Mesenchymal stem cell (in vitro differentiated cells and primary cell): ENCODE data around the gene SHANK1.

Experiments
- DNase-seq: peaks from one replicate; pipeline ENCODE4 v3.0.0-alpha.2; 2013
- H2AFZ ChIP-seq: one replicate; pipeline ENCODE4 v1.6.1; 2013; ENCODE audit warnings: low read depth, mild to moderate bottlenecking, control low read depth, inconsistent platforms, low read length, moderate library complexity
- H2AK5ac ChIP-seq: 2 replicates; pipeline ENCODE4 v1.6.1; 2013; ENCODE audit warnings: low read length, moderate library complexity, mild to moderate bottlenecking, inconsistent platforms; ENCODE audit not compliant: severe bottlenecking
- H2BK120ac ChIP-seq: one replicate; pipeline ENCODE4 v1.6.1; 2013; ENCODE audit warnings: low read depth, mild to moderate bottlenecking, inconsistent platforms, low read length, moderate library complexity
- H2BK12ac ChIP-seq, 2 experiments: one replicate each; pipeline ENCODE4 v1.6.1; 2013; ENCODE audit warnings: inconsistent platforms in 2 of 2, low read length in 2 of 2, mild to moderate bottlenecking in 2 of 2, moderate library complexity in 2 of 2, control low read depth in 1 of 2
- H2BK15ac ChIP-seq: one replicate; pipeline ENCODE4 v1.6.1; 2013; ENCODE audit warnings: mild to moderate bottlenecking, low read depth, inconsistent platforms; ENCODE audit not compliant: poor library complexity, severe bottlenecking
- H2BK5ac ChIP-seq: 2 replicates; pipeline ENCODE4 v1.6.1; 2013; ENCODE audit warnings: low read depth, mild to moderate bottlenecking, low read length, control low read depth, inconsistent platforms; ENCODE audit not compliant: poor library complexity, severe bottlenecking
- H3K14ac ChIP-seq, 2 experiments: one replicate each; pipeline ENCODE4 v1.6.1; 2013; ENCODE audit warnings: inconsistent platforms in 2 of 2, low read length in 2 of 2, control low read depth in 1 of 2, mild to moderate bottlenecking in 1 of 2, moderate library complexity in 1 of 2
- H3K18ac ChIP-seq, 2 experiments: one replicate each; pipeline ENCODE4 v1.6.1; 2013; ENCODE audit warnings: inconsistent platforms in 2 of 2, low read length in 2 of 2, control low read depth in 1 of 2, low read depth in 1 of 2, mild to moderate bottlenecking in 1 of 2
- H3K23ac ChIP-seq, 2 experiments: one replicate each; pipeline ENCODE4 v1.6.1; 2013; ENCODE audit warnings: inconsistent platforms in 2 of 2, low read length in 2 of 2, mild to moderate bottlenecking in 2 of 2, moderate library complexity in 2 of 2, control low read depth in 1 of 2
- H3K27ac ChIP-seq: 2 replicates; pipeline ENCODE4 v1.5.1; 2013; ENCODE audit warnings: mild to moderate bottlenecking, moderate library complexity, low read length, control low read depth, inconsistent platforms; ENCODE audit not compliant: poor library complexity, severe bottlenecking
- H3K27me3 ChIP-seq, 2 experiments: 2 replicates each; pipeline versions ENCODE4 v1.6.1 to v1.7.0; 2013; ENCODE audit warnings: low read length in 2 of 2, mild to moderate bottlenecking in 2 of 2, moderate library complexity in 2 of 2, control low read depth in 1 of 2, inconsistent platforms in 1 of 2; ENCODE audit not compliant: control insufficient read depth in 1 of 2, insufficient read depth in 1 of 2
- H3K36me3 ChIP-seq, 2 experiments: 2 replicates each; pipeline versions ENCODE4 v1.6.1 to v1.7.0; 2013; ENCODE audit warnings: low read length in 2 of 2, control low read depth in 1 of 2, inconsistent platforms in 1 of 2, low read depth in 1 of 2, mild to moderate bottlenecking in 1 of 2; ENCODE audit not compliant: insufficient read depth in 2 of 2, control insufficient read depth in 1 of 2
- H3K4ac ChIP-seq, 2 experiments: one replicate each; pipeline ENCODE4 v1.6.1; 2013; ENCODE audit warnings: inconsistent platforms in 2 of 2, low read length in 2 of 2, mild to moderate bottlenecking in 2 of 2, moderate library complexity in 2 of 2, control low read depth in 1 of 2, low read depth in 1 of 2
- H3K4me1 ChIP-seq: 2 replicates; pipeline ENCODE4 v1.6.1; 2013; ENCODE audit warnings: low read depth, low read length, control low read depth; ENCODE audit not compliant: control insufficient read depth, insufficient read depth
- H3K4me2 ChIP-seq: 2 replicates; pipeline ENCODE4 v1.6.1; 2013; ENCODE audit warnings: low read length, mild to moderate bottlenecking, inconsistent platforms; ENCODE audit not compliant: poor library complexity, severe bottlenecking
- H3K4me3 ChIP-seq, 2 experiments: 2 replicates each; pipeline versions ENCODE4 v1.5.1 to v1.7.0; 2013; ENCODE audit warnings: low read length in 2 of 2, mild to moderate bottlenecking in 2 of 2, control low read depth in 1 of 2, low read depth in 1 of 2; ENCODE audit not compliant: insufficient read depth in 1 of 2
- H3K79me1 ChIP-seq: replicated peaks from 2 replicates; pipeline ENCODE4 v1.6.1; 2013; ENCODE audit warnings: mild to moderate bottlenecking, control low read depth, low read length, inconsistent platforms; ENCODE audit not compliant: poor library complexity, severe bottlenecking
- H3K9ac ChIP-seq: 2 replicates; pipeline ENCODE4 v1.7.0; 2013; ENCODE audit warnings: mild to moderate bottlenecking, low read length, moderate library complexity
- H3K9me3 ChIP-seq: 2 replicates; pipeline ENCODE4 v1.7.0; 2013; ENCODE audit warnings: mild to moderate bottlenecking, low read length; ENCODE audit not compliant: control insufficient read depth
- H4K8ac ChIP-seq: one replicate; pipeline ENCODE4 v1.6.1; 2013; ENCODE audit warnings: inconsistent platforms, mild to moderate bottlenecking, low read length, moderate library complexity
- H4K91ac ChIP-seq: one replicate; pipeline ENCODE4 v1.6.1; 2013; ENCODE audit warnings: mild to moderate bottlenecking, low read length, inconsistent platforms
- WGBS: methylation state at CpG from one replicate; pipeline ENCODE4 v1.1.7; 2013; ENCODE audit warnings: mixed read lengths; 5-methylcytosine and 5-hydroxymethylcytosine counted together

Gene SHANK1

GRCh38 chr19:50743537-50743936 lies 23.9 kb upstream of the SHANK1 start:
- no peak overlapping the region for H3K9ac ChIP-seq
- H3K27me3 ChIP-seq = peaks cover 0 to 32% of the 10 kb centered on the region in 2 experiments
- no peak overlapping the region for H3K23ac ChIP-seq
- H2AK5ac ChIP-seq = no peak overlapping the region
- 75% methylated on average over 6 of the region's 6 CpGs for WGBS
- H3K9me3 ChIP-seq = no peaks in the 10 kb centered on the region
- no peaks in the 10 kb centered on the region for H3K79me1 ChIP-seq
- no peak for DNase-seq
- no peak overlapping the region for H2BK5ac ChIP-seq
- no peak overlapping the region for H2BK12ac ChIP-seq
- no peak overlapping the region for H2AFZ ChIP-seq
- H3K18ac ChIP-seq = no peak overlapping the region
- H3K27ac ChIP-seq = no peak overlapping the region
- no peaks in the 10 kb centered on the region for H3K36me3 ChIP-seq
- no peak overlapping the region for H2BK120ac ChIP-seq
- H3K4me1 ChIP-seq = no peaks in the 10 kb centered on the region
- H4K91ac ChIP-seq = no peak overlapping the region
- H3K4ac ChIP-seq = no peak overlapping the region
- no peak overlapping the region for H3K4me2 ChIP-seq
- no peak overlapping the region for H2BK15ac ChIP-seq
- H3K4me3 ChIP-seq = no peak overlapping the region
- H4K8ac ChIP-seq = no peak overlapping the region
- no peak overlapping the region for H3K14ac ChIP-seq

- Histone ChIP-seq H3K4ac (no peak overlapping the region), H3K4me1 (no peaks in the 10 kb centered on the region), H3K9me3 (no peaks in the 10 kb centered on the region), H2BK120ac (no peak overlapping the region), H3K27ac (no peak overlapping the region), H3K4me2 (no peak overlapping the region), H3K4me3 (no peak overlapping the region), H2BK15ac (no peak overlapping the region), H3K9ac (no peak overlapping the region), H2BK12ac (no peak overlapping the region), H2BK5ac (no peak overlapping the region), H3K18ac (no peak overlapping the region), H3K79me1 (no peaks in the 10 kb centered on the region), H3K14ac (no peak overlapping the region), H3K23ac (no peak overlapping the region), H2AFZ (no peak overlapping the region), H4K8ac (no peak overlapping the region), H3K36me3 (no peaks in the 10 kb centered on the region), H3K27me3 (peaks cover 0 to 47% of the 10 kb centered on the region in 2 experiments), H4K91ac (no peak overlapping the region), H2AK5ac (no peak overlapping the region)
- WGBS = 78% methylated on average over 17 of the region's 18 CpGs
- no peak for DNase-seq
Measured at GRCh38 chr19:50741179-50741933, 21.8 kb upstream of the SHANK1 start.

GRCh38 chr19:50739914-50740426 lies 20.4 kb upstream of the SHANK1 start:
- Histone ChIP-seq H4K91ac (no peak overlapping the region), H2BK15ac (no peak overlapping the region), H3K4me2 (no peak overlapping the region), H3K18ac (no peak overlapping the region), H2BK120ac (no peak overlapping the region), H3K4me3 (no peak overlapping the region), H2AFZ (no peak overlapping the region), H3K9ac (no peak overlapping the region), H4K8ac (no peak overlapping the region), H3K23ac (no peak overlapping the region), H3K27me3 (peaks cover 0 to 58% of the 10 kb centered on the region in 2 experiments), H2BK12ac (no peak overlapping the region), H3K27ac (no peak overlapping the region), H3K79me1 (no peaks in the 10 kb centered on the region), H2AK5ac (no peak overlapping the region), H3K4me1 (no peaks in the 10 kb centered on the region), H3K9me3 (no peaks in the 10 kb centered on the region), H2BK5ac (no peak overlapping the region), H3K36me3 (no peaks in the 10 kb centered on the region), H3K14ac (no peak overlapping the region), H3K4ac (no peak overlapping the region)
- 60% methylated on average over 1 of the region's 11 CpGs for WGBS
- no peak for DNase-seq

GRCh38 chr19:50739132-50739913 lies 19.7 kb upstream of the SHANK1 start:
- Histone ChIP-seq H3K27ac (no peak overlapping the region), H3K4ac (no peak overlapping the region), H3K79me1 (no peaks in the 10 kb centered on the region), H2AK5ac (no peak overlapping the region), H3K14ac (no peak overlapping the region), H3K23ac (no peak overlapping the region), H3K4me3 (no peak overlapping the region), H3K18ac (no peak overlapping the region), H3K36me3 (no peaks in the 10 kb centered on the region), H3K9ac (no peak overlapping the region), H2AFZ (no peak overlapping the region), H2BK120ac (no peak overlapping the region), H2BK5ac (no peak overlapping the region), H3K27me3 (peaks cover 0 to 61% of the 10 kb centered on the region in 2 experiments), H3K4me2 (no peak overlapping the region), H4K91ac (no peak overlapping the region), H2BK15ac (no peak overlapping the region), H2BK12ac (no peak overlapping the region), H3K9me3 (no peaks in the 10 kb centered on the region), H4K8ac (no peak overlapping the region), H3K4me1 (no peaks in the 10 kb centered on the region)
- 80% methylated on average over 20 of the region's 23 CpGs for WGBS
- DNase-seq = no peak
